Fibroblast of pulmonary artery (primary cell): ENCODE measurements around the gene WDFY4.

ENCODE experiments used
- DNase-seq: peaks from one replicate; pipeline ENCODE4 v3.0.0-alpha.2; 2010; ENCODE audit warnings: low read depth
- H3K4me3 ChIP-seq: replicated peaks from 2 replicates; pipeline ENCODE4 v1.5.1; 2011; ENCODE audit warnings: low read depth, mild to moderate bottlenecking, control low read depth, low read length, moderate library complexity
- CTCF ChIP-seq: IDR thresholded peaks from 2 replicates; pipeline ENCODE4 v1.5.1; 2011; ENCODE audit warnings: mild to moderate bottlenecking, control low read depth, low read length, inconsistent platforms; ENCODE audit errors: missing control alignments

The WDFY4 gene

GRCh38 chr10:48957361-48958151 is 272.9 kb downstream of the WDFY4 start:
- TF ChIP-seq CTCF, result no peak
- no peak overlapping the region for H3K4me3 ChIP-seq
- no peak for DNase-seq

GRCh38 chr10:48958598-48959190 is 274.0 kb downstream of the WDFY4 start:
- no peak overlapping the region for H3K4me3 ChIP-seq
- TF ChIP-seq CTCF, result no peak
- DNase-seq, result no peak

- TF ChIP-seq CTCF, result no peak
- DNase-seq, result no peak
- H3K4me3 ChIP-seq, result no peak overlapping the region
These were observed 279.4 kb downstream of the WDFY4 start for GRCh38 chr10:48964038-48964437.

- no peak for TF ChIP-seq CTCF
- DNase-seq, result no peak
- no peak overlapping the region for H3K4me3 ChIP-seq
These were observed 280.8 kb downstream of the WDFY4 start for GRCh38 chr10:48965460-48965859.

GRCh38 chr10:48968036-48968435 is 283.4 kb downstream of the WDFY4 start:
- TF ChIP-seq CTCF, result no peak
- DNase-seq, result no peak

GRCh38 chr10:48970046-48970445 is 285.4 kb downstream of the WDFY4 start:
- no peak for TF ChIP-seq CTCF
- no peak overlapping the region for H3K4me3 ChIP-seq
- DNase-seq, result no peak

More at GRCh38 chr10:48968036-48968435, 283.4 kb downstream of the WDFY4 start:
- H3K4me3 ChIP-seq, result no peak overlapping the region
